Vagina (tissue), 2 donors: Measurements from ENCODE around the gene UBR3. TPM values are rescaled to one million over a fixed set of nuclear protein-coding genes. Genes with fewer than 3 reads are reported as not detected.
"Not testable (repeated sequence)": the region's sequence is repeated elsewhere in the genome, so short reads cannot be mapped to it uniquely, and the experiment has no call there.

Experiments
- DNase-seq, 2 donors: peaks; one replicate each; pipeline ENCODE4 v3.0.0-alpha.2; 2017; ENCODE audit errors: extremely low spot score in 2 of 2
- H3K27ac ChIP-seq: fragments of 200-600 bp; sonication (generic); one replicate; pipeline ENCODE4 v1.5.1; 2019
- H3K27me3 ChIP-seq: fragments of 200-600 bp; sonication (generic); one replicate; pipeline ENCODE4 v1.5.1; 2019
- H3K36me3 ChIP-seq, 2 donors: fragments of 200-600 bp; sonication (generic); one replicate each; pipeline ENCODE4 v1.5.1; 2017 to 2019
- H3K4me1 ChIP-seq: fragments of 200-600 bp; sonication (generic); one replicate; pipeline ENCODE4 v1.5.1; 2019
- H3K4me3 ChIP-seq, 2 donors: fragments of 200-600 bp; sonication (generic); 1 replicate in 1 of 2; 2 replicates in 1 of 2; pipeline ENCODE4 v1.5.1; 2016 to 2019
- H3K9me3 ChIP-seq: fragments of 200-600 bp; sonication (generic); one replicate; pipeline ENCODE4 v1.5.1; 2019
- POLR2A ChIP-seq, 2 donors: fragments of 450-650 bp; IDR thresholded peaks; one replicate each; pipeline ENCODE4 v1.6.1; 2017; ENCODE audit warnings: antibody characterized with exemption in 2 of 2, mild to moderate bottlenecking in 2 of 2, moderate library complexity in 2 of 2
- POLR2AphosphoS5 ChIP-seq, 2 donors: sonication (generic); formaldehyde crosslinking; IDR thresholded peaks; one replicate each; pipeline ENCODE4 v1.9.0; 2017; ENCODE audit warnings: antibody characterized with exemption in 2 of 2, mild to moderate bottlenecking in 2 of 2, low read depth in 1 of 2; ENCODE audit not compliant: insufficient read depth in 1 of 2
- intact Hi-C: fragments of 100-400 bp; cut with DNase I; formaldehyde crosslinking; loops from one replicate; pipeline ENCODE4 v1.15.1; 2023
- total RNA-seq: library from RNA; depleted of rRNA; stranded (reverse); fragments of >200 nt; gene quantifications from one replicate; pipeline ENCODE4 v1.2.3, GENCODE V29; 2016
- TF ChIP-seq, protein P1 (sequence below), 3 experiments: fragments of 450-650 bp in 2 of 3; fragments of 200-600 bp in 1 of 3; sonication (generic) in 1 of 3; IDR thresholded peaks; one replicate each; pipeline ENCODE4 v1.5.1; 2017 to 2019; ENCODE audit warnings: antibody characterized with exemption in 3 of 3, mild to moderate bottlenecking in 2 of 3, moderate library complexity in 2 of 3

Gene UBR3
- total RNA-seq, 1 donor from 2014 or later = 59.2 TPM

DNA sequence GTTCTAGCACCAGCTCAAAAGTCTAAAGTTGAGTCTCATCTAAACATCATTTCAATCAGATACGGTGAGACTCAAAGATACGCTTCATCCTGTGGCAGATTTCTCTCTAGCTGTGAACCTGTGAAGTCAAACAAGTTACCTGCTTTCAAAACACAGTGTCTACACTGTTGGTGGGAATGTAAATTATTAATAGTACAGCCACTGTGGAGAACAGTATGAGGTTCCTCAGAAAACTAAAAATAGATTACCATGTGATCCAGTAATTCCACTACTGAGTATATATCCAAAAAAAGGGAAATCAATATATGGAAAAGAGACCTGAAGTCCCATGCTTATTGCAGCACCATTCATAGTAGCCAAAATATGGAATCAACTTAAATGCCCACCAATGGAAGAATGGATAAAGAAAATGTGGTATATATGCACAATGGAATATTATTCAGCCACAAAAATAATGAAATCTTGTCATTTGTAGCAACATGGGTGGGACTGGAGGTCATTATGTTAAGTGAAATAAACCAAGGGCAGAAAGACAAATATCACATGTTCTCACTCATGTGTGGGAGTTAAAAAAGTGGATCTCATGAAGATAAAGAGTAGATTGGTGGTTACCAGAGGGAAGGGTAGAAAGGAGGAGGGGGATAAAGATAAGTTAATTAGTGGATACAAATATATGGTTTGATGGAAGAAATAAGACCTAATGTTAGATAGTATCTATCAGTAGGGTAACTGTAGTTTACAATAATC is 11.7 kb downstream of the UBR3 start:
- no peak overlapping the region for H3K27ac ChIP-seq
- peaks cover 23% of the 10 kb centered on the region for H3K4me1 ChIP-seq

DNA sequence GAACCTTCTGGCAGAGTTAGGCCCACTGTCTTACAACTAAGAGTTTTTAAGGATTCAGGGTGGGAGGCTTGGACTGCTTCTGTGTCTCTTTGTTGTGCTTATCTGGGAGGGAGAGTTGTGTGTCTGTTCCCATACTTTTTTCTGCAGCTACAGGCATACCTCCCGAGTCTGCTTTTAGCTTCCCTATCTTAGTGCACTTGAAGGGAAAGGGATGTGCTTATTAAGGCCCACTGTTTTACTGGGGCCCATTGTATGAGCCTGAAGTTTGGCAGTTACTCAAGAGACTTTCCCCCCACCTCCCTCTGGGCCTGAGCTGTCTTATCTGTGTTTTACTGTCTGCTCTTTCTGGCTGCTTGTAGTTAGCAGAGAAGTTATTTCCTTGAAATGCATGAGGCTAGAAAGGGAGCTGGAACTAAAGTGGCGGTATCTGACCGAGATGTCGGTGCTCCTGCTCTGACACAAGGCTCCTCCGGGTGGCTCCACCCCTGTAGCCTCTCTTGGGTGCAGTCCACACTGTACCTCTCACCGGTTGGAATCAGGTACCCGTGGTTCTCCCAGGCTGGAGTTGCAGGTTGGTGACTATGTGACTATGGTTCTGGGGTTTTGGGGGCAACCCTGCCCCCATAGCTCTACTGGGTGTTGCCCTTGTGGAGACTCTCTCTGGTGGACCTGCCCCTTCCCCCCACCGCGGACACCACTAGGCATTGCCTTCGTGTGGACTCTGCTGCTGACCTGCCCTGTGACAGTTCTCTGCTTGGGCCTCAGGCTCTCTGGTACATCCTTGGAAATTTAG is 12.9 kb downstream of the UBR3 start:
- TF ChIP-seq, protein P1, sequence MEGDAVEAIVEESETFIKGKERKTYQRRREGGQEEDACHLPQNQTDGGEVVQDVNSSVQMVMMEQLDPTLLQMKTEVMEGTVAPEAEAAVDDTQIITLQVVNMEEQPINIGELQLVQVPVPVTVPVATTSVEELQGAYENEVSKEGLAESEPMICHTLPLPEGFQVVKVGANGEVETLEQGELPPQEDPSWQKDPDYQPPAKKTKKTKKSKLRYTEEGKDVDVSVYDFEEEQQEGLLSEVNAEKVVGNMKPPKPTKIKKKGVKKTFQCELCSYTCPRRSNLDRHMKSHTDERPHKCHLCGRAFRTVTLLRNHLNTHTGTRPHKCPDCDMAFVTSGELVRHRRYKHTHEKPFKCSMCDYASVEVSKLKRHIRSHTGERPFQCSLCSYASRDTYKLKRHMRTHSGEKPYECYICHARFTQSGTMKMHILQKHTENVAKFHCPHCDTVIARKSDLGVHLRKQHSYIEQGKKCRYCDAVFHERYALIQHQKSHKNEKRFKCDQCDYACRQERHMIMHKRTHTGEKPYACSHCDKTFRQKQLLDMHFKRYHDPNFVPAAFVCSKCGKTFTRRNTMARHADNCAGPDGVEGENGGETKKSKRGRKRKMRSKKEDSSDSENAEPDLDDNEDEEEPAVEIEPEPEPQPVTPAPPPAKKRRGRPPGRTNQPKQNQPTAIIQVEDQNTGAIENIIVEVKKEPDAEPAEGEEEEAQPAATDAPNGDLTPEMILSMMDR (IDR thresholded peaks at IDR 0.05) = no peak
- Histone ChIP-seq H3K27me3 (no peaks in the 10 kb centered on the region), H3K9me3 (no peaks in the 10 kb centered on the region), H3K27ac (no peak overlapping the region), H3K4me1 (peaks cover 21% of the 10 kb centered on the region), H3K36me3 (no peaks in the 10 kb centered on the region), H3K4me3 (no peak overlapping the region)
- no peak for DNase-seq
- intact Hi-C loops = no loop called here

More for the DNA sequence above, 11.7 kb downstream of the UBR3 start:
- intact Hi-C loops = no loop called here
- Histone ChIP-seq H3K36me3 (no peaks in the 10 kb centered on the region), H3K4me3 (no peak overlapping the region), H3K27me3 (no peaks in the 10 kb centered on the region), H3K9me3 (no peaks in the 10 kb centered on the region)
- no peak for DNase-seq
- no peak for TF ChIP-seq POLR2A (IDR thresholded peaks at IDR 0.05)
- TF ChIP-seq, protein P1 (IDR thresholded peaks at IDR 0.05) = no peak
- TF ChIP-seq POLR2AphosphoS5 (IDR thresholded peaks at IDR 0.05; ENCODE audit: insufficient read depth in 1 of 2, low read depth in 1 of 2) = no peak

DNA sequence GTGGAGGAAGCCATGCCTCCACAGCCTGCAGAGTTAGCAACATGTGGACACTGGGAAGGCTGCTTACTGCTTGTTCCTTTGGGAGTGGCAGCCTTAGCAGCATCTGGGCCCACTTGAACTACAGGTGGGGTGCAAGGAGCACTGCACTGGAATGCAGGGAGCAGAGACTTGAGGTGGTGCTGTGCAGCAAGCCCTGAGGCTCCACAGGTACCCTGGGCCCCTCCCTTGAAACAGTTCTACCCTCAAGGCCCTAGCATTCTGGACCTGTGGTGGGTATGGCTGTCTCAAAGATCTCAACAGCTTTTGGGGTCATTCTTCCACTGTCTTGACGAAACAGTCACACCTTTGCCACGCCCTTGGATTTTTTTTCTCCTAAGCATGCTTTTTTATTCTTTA is 13.5 kb downstream of the UBR3 start:
- Histone ChIP-seq H3K4me3 (no peak overlapping the region), H3K27ac (no peak overlapping the region), H3K4me1 (peaks cover 17% of the 10 kb centered on the region), H3K27me3 (no peaks in the 10 kb centered on the region), H3K36me3 (no peaks in the 10 kb centered on the region), H3K9me3 (no peaks in the 10 kb centered on the region)
- TF ChIP-seq POLR2A (IDR thresholded peaks at IDR 0.05) = no peak
- intact Hi-C loops = no loop called here
- DNase-seq = no peak

DNA sequence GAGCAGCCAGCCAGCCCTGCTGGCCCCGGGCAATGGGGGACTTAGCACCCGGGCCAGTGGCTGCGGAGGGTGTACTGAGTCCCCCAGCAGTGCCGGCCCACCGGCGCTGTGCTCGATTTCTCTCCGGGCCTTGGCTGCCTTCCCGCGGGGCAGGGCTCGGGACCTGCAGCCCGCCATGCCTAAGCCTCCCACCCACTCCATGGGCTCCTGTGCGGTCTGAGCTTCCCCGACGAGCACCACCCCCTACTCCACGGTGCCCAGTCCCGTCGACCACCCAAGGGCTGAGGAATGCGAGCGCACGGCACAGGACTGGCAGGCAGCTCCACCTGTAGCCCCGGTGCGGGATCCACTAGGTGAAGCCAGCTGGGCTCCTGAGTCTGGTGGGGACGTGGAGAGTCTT is 14.4 kb downstream of the UBR3 start:
- H3K4me3 ChIP-seq, DNase-seq, H3K36me3 ChIP-seq, H3K27me3 ChIP-seq, H3K9me3 ChIP-seq, H3K27ac ChIP-seq, intact Hi-C loops: not testable (repeated sequence)
- H3K4me1 ChIP-seq = peaks cover 20% of the 10 kb centered on the region

DNA sequence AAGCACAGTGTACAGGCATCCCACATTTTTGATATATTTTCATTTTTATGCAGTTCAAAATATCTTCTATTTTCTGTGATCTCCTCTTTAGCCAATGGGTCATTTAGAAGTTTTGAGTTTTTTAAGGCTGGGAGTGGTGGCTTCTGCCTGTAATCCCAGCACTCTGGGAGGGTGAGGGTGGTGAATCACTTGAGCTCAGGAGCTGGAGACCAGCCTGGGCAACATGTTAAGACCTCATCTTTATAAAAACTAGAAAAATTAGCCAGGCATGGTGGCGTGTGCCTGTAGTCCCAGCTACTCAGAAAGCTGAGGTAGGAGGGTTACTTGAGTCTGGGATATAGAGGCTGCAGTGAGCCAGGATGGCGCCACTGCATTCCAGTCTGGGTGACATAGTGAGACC is 17.8 kb downstream of the UBR3 start:
- Histone ChIP-seq H3K4me1 (peaks cover 20% of the 10 kb centered on the region), H3K27ac (no peak overlapping the region), H3K36me3 (no peaks in the 10 kb centered on the region), H3K4me3 (no peak overlapping the region), H3K27me3 (no peaks in the 10 kb centered on the region), H3K9me3 (no peaks in the 10 kb centered on the region)
- intact Hi-C loops = no loop called here
- DNase-seq = no peak
- TF ChIP-seq, protein P1 (IDR thresholded peaks at IDR 0.05) = no peak
- TF ChIP-seq POLR2AphosphoS5 (IDR thresholded peaks at IDR 0.05; ENCODE audit: insufficient read depth in 1 of 2, low read depth in 1 of 2) (no peak), POLR2A (IDR thresholded peaks at IDR 0.05) (no peak)

DNA sequence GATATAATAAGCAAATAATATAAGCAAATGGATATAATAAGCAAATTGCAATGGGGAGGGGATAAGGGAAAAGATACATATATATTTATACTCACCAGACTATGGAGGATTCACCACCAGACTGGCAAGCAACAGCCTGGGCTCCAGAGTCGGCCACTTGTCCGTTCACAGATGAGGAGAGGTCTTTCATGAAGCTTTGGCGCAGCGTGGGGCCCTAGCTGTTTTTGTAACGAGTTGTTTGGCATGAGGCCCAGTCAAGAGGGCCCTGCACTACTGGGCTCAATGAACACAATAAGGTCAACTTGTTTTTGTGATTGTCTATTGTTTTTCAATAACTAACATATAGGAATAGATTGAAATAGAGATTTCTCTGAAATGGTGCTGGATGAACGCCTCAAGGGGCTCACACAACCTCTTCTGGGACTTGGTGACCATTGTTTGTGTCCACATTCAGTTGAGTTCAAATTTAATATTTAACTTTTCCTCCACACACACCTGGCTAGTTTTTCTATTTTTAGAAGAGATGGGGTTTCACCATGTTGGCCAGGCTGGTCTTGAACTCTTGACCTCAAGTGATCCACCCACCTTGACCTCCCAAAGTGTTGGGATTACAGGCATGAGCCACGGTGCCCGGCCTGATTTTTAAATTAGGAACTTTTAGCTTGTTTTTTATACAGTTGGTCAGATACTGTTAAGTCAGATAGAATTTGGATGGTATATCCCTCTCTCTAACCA is 21.9 kb downstream of the UBR3 start:
- not testable (repeated sequence) for DNase-seq

More for the DNA sequence above, 21.9 kb downstream of the UBR3 start:
- H3K27ac ChIP-seq, H3K4me1 ChIP-seq, intact Hi-C loops, H3K4me3 ChIP-seq, H3K9me3 ChIP-seq, H3K27me3 ChIP-seq, H3K36me3 ChIP-seq: not testable (repeated sequence)
